GM21423 (cell line): ENCODE results near the gene MIEN1.
A peak's percentile ranks its signal among the peaks of the same experiment; 100 is the strongest.
"Not testable (repeated sequence)": the region's sequence is repeated elsewhere in the genome, so short reads cannot be mapped to it uniquely, and the experiment has no call there.

Experiments used
- ATAC-seq: cut with Tn5 transposase; IDR thresholded peaks from one replicate; pipeline ENCODE4 v1.9.1; 2021; ENCODE audit warnings: mild to moderate bottlenecking, moderate library complexity; ENCODE audit not compliant: unreplicated experiment

MIEN1 gene

DNA sequence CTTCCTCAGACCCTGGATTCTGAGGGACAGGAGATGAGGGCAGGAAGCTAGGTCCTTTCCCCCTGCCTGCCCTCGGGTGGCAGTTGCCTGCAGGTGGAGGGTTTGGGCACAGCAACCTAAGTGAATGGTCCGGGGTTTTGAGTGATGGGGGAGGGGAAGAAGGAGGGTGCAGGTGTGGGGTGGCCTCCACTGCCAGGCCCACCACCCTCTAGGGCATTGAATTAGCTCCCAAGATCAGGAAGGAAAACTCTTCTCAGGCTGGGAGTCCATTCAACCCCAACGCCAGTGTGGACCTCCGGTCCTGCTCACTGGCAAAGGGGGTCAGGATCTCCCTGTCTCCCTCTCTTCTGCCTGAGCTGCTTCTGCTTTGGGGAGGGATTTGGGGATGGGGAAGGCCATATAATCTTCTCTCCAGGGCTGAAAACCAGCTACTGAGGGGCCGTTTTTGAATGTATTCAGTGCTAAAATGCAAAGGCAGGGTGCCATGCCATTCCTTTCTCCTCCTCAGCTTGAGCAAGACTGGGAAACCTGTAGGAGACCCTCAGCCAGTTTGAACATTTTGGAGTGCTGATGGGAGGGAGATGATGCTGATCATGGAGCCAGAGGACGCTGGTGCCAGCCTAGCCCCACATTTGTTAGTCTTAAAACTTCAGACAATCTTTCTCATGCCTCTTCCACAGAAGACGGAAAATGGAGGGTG is 26.2 kb upstream of the MIEN1 start:
- no peak for ATAC-seq

- ATAC-seq: no peak
Measured at GRCh38 chr17:39755554-39756379, 25.4 kb upstream of the MIEN1 start.

DNA sequence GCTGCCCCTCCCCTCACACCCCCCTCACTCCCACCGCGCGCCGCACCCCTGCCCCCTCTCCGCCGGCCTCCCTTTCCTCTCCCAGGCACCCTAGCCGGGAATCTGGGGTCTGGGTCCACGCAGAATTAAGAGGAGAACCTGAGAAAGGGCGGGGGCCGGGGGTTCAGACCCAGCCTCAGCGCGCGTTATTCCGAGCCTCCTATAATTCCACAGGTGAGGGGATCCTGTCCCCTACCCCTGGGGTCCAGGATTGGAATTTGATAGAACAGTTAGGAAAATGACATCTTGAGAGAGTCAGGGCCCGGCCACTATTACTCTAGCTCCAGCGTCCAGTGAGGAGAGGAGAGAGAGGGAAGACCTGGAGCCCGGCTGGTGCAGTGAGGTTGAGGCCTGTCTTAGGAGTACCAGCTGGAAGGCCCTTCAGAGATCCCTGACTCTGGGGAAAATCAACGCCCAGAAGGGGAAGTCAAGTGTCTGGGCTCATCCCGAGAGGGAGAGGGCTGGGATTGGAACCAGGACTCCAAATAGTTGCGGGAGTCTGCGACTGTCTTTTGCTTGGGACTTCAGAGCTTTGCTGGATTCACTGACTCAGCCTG is 24.7 kb upstream of the MIEN1 start:
- ATAC-seq: no peak

DNA sequence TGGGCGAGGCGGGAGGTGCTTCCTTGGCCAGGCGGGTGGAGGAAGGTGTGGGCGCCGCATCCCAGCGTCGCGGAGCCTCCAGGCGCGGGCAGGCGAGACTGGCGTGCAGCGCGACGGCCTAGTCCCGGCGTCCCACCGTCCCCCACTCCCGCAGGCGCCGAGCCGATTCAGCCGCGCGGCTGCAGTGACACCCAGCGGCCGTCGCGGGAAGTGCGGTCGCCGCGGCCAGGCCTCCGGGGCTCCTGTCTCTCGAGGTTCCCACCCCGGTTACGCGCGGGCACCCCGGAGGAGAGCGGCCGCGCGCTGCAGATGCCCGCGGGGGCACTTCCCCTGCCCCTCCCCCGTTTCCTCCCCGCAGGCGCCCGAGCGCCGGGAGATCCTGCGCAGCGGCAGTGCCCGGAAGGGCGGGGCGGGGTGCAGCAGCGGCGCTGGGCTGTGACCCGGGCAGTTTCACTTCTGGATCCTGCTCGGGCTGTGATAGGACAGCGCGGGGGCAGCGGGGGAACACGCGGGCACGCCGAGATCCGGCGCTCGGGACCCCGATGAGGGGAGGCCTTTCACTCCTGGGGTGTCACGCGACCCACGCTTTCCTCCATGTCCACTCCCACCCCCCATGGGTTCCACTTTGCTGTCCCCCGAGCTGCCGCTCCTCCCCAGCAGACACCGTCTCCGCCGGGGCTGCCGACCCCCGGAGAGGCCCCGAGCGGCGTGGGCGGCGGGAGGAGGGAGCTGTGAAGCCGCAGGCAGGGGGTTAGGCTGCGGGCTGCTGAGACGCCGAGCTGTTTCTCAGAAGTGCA is 24.0 kb upstream of the MIEN1 start:
- ATAC-seq: peak; percentile 54

DNA sequence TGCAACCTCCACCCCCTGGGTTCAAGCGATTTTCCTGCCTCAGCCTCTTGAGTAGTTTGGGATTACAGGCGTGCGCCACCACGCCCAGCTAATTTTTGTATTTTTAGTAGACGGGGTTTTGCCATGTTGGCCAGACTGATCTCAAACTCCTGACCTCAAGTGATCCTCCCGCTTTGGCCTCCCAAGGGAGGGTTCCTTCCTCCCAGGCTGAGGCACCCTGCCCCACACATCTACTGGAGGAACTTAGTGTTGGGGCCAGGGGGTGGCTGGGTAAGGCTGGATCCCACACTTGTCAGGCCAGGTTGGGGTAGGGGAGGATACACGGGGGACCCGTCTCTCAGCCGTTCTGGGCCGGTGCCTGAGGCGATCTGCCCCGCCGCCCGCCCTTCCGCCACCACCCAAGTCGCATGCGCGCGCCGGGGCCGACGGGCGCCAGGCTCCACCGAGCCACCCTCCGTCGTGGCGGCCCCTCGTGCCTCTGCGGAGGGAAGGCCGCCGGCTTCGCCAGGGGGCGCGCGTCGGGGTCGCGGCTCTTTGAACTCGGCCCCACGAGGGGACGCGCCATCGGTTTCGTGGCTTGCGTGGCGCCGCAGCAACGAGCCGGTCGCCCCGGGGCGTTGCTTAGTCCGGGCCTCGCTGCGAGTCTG is 23.3 kb upstream of the MIEN1 start:
- ATAC-seq: peak; percentile 22

DNA sequence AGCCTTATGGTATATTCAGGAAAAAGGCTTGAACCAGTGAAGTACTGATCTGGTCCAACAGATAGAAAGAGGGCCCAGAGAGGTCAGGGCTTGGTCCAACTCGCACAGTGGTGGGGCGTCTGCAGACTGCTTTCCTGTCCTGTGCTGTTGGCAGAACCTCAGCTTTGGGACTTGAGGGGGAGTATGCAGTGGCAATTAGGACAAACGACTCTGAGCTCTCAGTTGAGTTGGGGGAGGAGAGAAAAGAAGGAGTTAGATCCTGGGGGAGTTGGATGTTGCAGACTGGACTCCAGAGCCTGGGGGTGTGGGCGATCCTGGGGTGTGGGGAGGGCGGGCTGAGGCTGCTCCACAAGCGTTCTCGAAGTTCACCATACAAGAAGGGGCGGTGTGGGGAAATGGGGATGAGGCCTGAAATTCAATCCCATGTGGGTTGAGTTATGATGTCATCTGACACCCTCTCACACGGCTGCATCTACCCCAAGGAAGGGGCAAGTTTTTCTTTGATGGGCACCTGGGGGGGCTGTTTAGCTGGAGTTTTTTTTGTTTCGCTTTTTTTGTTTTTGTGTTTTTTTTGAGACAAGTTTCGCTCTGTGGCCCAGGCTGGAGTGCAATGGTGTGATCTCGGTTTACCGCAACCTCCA is 22.0 kb upstream of the MIEN1 start:
- ATAC-seq: no peak

GRCh38 chr17:39751637-39752036 is 21.3 kb upstream of the MIEN1 start:
- ATAC-seq: no peak

- ATAC-seq: no peak
Measured at GRCh38 chr17:39751016-39751543, 20.7 kb upstream of the MIEN1 start.

- no peak for ATAC-seq
Measured at GRCh38 chr17:39750131-39751015, 20.0 kb upstream of the MIEN1 start.

GRCh38 chr17:39748444-39749034 is 18.2 kb upstream of the MIEN1 start:
- not testable (repeated sequence) for ATAC-seq

- ATAC-seq: no peak
Measured at GRCh38 chr17:39747745-39748144, 17.4 kb upstream of the MIEN1 start.

DNA sequence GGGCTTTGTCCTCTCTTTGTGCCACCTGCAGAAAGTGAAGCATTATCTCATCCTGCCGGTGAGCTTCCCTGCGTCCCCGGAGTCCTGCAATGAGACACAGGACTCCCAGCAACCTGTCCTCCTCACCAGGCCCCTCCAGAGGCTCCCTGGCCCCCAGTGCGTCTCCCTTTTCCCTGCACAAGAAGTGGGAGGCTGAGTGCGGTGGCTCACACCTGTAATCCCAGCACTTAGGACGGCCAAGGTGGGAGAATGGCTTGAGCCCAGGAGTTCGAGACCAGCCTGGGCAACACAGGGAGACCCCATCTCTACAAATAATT is 15.8 kb upstream of the MIEN1 start:
- no peak for ATAC-seq

- ATAC-seq: no peak
Measured at GRCh38 chr17:39745335-39746144, 15.2 kb upstream of the MIEN1 start.

- no peak for ATAC-seq
Measured at GRCh38 chr17:39744836-39745215, 14.5 kb upstream of the MIEN1 start.

- ATAC-seq: no peak
Measured at GRCh38 chr17:39744075-39744835, 13.9 kb upstream of the MIEN1 start.

DNA sequence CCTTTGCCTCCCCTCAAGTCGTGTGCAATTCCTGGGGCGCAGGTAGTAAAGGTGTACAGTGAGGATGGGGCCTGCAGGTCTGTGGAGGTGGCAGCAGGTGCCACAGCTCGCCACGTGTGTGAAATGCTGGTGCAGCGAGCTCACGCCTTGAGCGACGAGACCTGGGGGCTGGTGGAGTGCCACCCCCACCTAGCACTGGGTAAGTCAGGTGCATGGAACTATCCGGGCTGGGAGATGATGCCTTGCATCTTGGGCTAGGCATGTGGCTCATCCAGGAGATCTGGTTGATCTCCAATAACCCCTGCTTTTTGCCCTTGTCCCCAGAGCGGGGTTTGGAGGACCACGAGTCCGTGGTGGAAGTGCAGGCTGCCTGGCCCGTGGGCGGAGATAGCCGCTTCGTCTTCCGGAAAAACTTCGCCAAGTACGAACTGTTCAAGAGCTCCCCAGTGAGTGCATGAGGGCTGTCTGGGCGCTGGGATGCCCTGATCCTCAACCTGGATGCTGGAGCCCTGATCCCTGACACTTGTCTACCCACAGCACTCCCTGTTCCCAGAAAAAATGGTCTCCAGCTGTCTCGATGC is 12.6 kb upstream of the MIEN1 start:
- ATAC-seq: no peak
